HEK293T (cell line): ENCODE results near the gene BPTF.

ENCODE experiments used
- ARNT ChIP-seq: fragments of 450-650 bp; IDR thresholded peaks from 2 replicates; pipeline ENCODE4 v1.6.1; 2017; ENCODE audit warnings: mild to moderate bottlenecking
- FOXA1 ChIP-seq: fragments of 450-650 bp; IDR thresholded peaks from 2 replicates; pipeline ENCODE4 v1.6.1; 2016; ENCODE audit warnings: mild to moderate bottlenecking
- FOXK2 ChIP-seq: fragments of 450-650 bp; IDR thresholded peaks from 2 replicates; pipeline ENCODE4 v1.6.1; 2016; ENCODE audit warnings: mild to moderate bottlenecking
- L3MBTL2 ChIP-seq: fragments of 450-650 bp; conservative IDR thresholded peaks from 2 replicates; pipeline ENCODE4 v1.6.1; 2016; ENCODE audit warnings: mild to moderate bottlenecking
- SP1 ChIP-seq: fragments of 450-650 bp; IDR thresholded peaks from 2 replicates; pipeline ENCODE4 v1.6.1; 2017
- SUZ12 ChIP-seq: fragments of 450-650 bp; IDR thresholded peaks from 2 replicates; pipeline ENCODE4 v1.6.1; 2016; ENCODE audit warnings: mild to moderate bottlenecking
- ZNF384 ChIP-seq: fragments of 450-650 bp; IDR thresholded peaks from 2 replicates; pipeline ENCODE4 v1.6.1; 2016

DNA sequence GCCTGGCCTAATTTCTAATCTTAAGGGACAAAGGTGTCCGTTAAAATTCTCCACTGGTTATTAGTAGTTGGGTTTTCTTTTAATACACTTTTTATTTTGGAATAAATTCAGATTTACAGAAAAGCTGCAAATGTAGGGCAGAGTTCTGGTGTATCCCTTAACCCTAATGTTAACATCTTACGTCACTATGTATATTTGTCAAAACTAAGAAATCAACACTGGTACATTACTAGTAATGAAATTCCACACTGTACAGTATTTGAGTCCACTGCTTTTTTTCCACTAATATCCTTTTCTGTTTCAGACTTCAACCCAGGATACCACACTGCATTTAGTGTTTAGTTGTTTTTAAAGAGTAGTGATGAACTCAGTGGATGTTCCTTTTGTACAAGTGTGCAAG lies 191.5 kb downstream of the BPTF start:
- no peak for TF ChIP-seq SUZ12
- TF ChIP-seq ZNF384, result no peak
- no peak for TF ChIP-seq ARNT
- TF ChIP-seq FOXA1, result no peak
- TF ChIP-seq FOXK2, result no peak
- TF ChIP-seq L3MBTL2, result no peak
- no peak for TF ChIP-seq SP1
